ENCODE measurements around the gene PLAGL1. TPM values are rescaled to one million over a fixed set of nuclear protein-coding genes. Genes with fewer than 3 reads are reported as not detected.

The PLAGL1 gene
- total and polyA plus RNA-seq, 4 donors, result 1.3 to 6.3 (median 2.0) TPM

GRCh38 chr6:143964674-143965081 lies 43.4 kb downstream of the PLAGL1 start:
- Histone ChIP-seq H3K4me1 (ENCODE audit: control insufficient read depth in 4 of 4, insufficient read depth in 4 of 4, low read length in 3 of 4) (no peaks in the 10 kb centered on the region), H3K27ac (ENCODE audit: low read depth in 1 of 2, low read length in 2 of 2) (no peak overlapping the region)
- no peak for TF ChIP-seq TAF1 (conservative IDR thresholded peaks at IDR 0.05)
- TF ChIP-seq, protein P1, sequence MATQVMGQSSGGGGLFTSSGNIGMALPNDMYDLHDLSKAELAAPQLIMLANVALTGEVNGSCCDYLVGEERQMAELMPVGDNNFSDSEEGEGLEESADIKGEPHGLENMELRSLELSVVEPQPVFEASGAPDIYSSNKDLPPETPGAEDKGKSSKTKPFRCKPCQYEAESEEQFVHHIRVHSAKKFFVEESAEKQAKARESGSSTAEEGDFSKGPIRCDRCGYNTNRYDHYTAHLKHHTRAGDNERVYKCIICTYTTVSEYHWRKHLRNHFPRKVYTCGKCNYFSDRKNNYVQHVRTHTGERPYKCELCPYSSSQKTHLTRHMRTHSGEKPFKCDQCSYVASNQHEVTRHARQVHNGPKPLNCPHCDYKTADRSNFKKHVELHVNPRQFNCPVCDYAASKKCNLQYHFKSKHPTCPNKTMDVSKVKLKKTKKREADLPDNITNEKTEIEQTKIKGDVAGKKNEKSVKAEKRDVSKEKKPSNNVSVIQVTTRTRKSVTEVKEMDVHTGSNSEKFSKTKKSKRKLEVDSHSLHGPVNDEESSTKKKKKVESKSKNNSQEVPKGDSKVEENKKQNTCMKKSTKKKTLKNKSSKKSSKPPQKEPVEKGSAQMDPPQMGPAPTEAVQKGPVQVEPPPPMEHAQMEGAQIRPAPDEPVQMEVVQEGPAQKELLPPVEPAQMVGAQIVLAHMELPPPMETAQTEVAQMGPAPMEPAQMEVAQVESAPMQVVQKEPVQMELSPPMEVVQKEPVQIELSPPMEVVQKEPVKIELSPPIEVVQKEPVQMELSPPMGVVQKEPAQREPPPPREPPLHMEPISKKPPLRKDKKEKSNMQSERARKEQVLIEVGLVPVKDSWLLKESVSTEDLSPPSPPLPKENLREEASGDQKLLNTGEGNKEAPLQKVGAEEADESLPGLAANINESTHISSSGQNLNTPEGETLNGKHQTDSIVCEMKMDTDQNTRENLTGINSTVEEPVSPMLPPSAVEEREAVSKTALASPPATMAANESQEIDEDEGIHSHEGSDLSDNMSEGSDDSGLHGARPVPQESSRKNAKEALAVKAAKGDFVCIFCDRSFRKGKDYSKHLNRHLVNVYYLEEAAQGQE (IDR thresholded peaks at IDR 0.05), result no peak
- TF ChIP-seq FOXA1 (IDR thresholded peaks at IDR 0.05), result no peak
- TF ChIP-seq YY1 (IDR thresholded peaks at IDR 0.05), result no peak
- no peak for TF ChIP-seq GABPA (IDR thresholded peaks at IDR 0.05 in 1 of 2, conservative IDR thresholded peaks at IDR 0.05 in 1 of 2)
- no peak for TF ChIP-seq JUND (IDR thresholded peaks at IDR 0.05)
- TF ChIP-seq RAD21 (IDR thresholded peaks at IDR 0.05), result no peak
- TF ChIP-seq, protein P2, sequence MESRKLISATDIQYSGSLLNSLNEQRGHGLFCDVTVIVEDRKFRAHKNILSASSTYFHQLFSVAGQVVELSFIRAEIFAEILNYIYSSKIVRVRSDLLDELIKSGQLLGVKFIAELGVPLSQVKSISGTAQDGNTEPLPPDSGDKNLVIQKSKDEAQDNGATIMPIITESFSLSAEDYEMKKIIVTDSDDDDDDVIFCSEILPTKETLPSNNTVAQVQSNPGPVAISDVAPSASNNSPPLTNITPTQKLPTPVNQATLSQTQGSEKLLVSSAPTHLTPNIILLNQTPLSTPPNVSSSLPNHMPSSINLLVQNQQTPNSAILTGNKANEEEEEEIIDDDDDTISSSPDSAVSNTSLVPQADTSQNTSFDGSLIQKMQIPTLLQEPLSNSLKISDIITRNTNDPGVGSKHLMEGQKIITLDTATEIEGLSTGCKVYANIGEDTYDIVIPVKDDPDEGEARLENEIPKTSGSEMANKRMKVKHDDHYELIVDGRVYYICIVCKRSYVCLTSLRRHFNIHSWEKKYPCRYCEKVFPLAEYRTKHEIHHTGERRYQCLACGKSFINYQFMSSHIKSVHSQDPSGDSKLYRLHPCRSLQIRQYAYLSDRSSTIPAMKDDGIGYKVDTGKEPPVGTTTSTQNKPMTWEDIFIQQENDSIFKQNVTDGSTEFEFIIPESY (IDR thresholded peaks at IDR 0.05), result no peak
- no peak for TF ChIP-seq NR2F2 (IDR thresholded peaks at IDR 0.05)
- TF ChIP-seq, protein P3, sequence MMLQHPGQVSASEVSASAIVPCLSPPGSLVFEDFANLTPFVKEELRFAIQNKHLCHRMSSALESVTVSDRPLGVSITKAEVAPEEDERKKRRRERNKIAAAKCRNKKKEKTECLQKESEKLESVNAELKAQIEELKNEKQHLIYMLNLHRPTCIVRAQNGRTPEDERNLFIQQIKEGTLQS (IDR thresholded peaks at IDR 0.05), result no peak
- no peak for TF ChIP-seq EGR1 (IDR thresholded peaks at IDR 0.05; ENCODE audit: low read depth in 2 of 2)
- no peak for TF ChIP-seq HNF4A (conservative IDR thresholded peaks at IDR 0.05)
- no peak for TF ChIP-seq RXRA (IDR thresholded peaks at IDR 0.05)
- no peak for TF ChIP-seq FOXA2 (IDR thresholded peaks at IDR 0.05)
- TF ChIP-seq SP1 (IDR thresholded peaks at IDR 0.05), result no peak

DNA sequence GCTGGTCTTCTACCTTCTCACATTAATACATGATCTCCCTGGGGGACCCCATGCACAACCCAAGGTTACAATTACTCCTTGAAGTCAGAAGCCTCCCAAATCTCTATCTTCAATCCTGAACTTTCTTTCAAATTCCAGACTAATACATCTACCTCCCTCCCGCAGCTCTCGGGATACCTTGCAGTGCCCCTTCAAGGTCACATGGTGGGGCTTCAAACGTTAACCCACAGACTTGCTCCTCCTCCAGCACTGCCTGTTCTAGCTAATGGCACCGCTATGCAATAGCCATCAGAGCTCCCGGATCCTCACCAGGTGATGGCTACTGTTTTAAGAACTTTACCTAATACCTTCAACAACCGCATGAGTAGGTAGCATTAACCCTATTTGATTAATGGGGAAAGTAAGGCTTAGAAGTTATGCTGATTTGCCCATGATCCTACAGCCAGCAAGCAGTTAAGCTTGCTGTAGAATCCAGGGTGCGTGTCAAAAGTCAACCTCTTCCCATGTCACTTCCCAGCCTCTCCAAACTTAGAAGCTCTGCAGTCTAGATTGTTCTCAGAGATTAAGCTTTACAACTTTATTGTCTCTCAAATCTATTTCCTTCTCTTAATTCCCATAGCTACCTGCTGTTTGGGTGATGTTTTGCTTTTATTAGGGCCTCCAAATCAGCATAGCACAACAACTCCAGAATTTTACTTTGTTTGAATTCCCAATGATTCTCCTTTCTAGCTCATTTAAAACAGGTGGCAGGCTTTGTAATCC lies 44.7 kb downstream of the PLAGL1 start:
- no peaks in the 10 kb centered on the region for H3K4me1 ChIP-seq (ENCODE audit: control insufficient read depth in 4 of 4, insufficient read depth in 4 of 4, low read length in 3 of 4)

More at GRCh38 chr6:143964674-143965081, 43.4 kb downstream of the PLAGL1 start:
- no peaks in the 10 kb centered on the region for H3K36me3 ChIP-seq (ENCODE audit: control insufficient read depth in 4 of 4, insufficient read depth in 3 of 4, low read depth in 1 of 4, low read length in 3 of 4)
- WGBS, result 36% methylated on average over 6 of the region's 6 CpGs
- H3K9ac ChIP-seq (ENCODE audit: low read depth in 1 of 2, low read length in 2 of 2), result no peak overlapping the region
- H3K9me3 ChIP-seq (ENCODE audit: control insufficient read depth in 4 of 4, low read length in 3 of 4), result no peaks in the 10 kb centered on the region
- DNase-seq (ENCODE audit: low spot score), result no peak
- peaks cover 0 to 6% (median 0%) of the 10 kb centered on the region in 4 donors for H3K27me3 ChIP-seq (ENCODE audit: control insufficient read depth in 4 of 4, insufficient read depth in 4 of 4, low read length in 3 of 4)
- H3K4me3 ChIP-seq (ENCODE audit: low read depth in 1 of 3, low read length in 3 of 3), result no peak overlapping the region

More for the DNA sequence above, 44.7 kb downstream of the PLAGL1 start:
- H3K9ac ChIP-seq (ENCODE audit: low read depth in 1 of 2, low read length in 2 of 2), result no peak overlapping the region
- 49% methylated on average over 7 of the region's 7 CpGs for WGBS
- H3K36me3 ChIP-seq (ENCODE audit: control insufficient read depth in 4 of 4, insufficient read depth in 3 of 4, low read depth in 1 of 4, low read length in 3 of 4), result no peaks in the 10 kb centered on the region
- no peak for DNase-seq (ENCODE audit: low spot score)
- no peak for TF ChIP-seq EGR1 (IDR thresholded peaks at IDR 0.05; ENCODE audit: low read depth in 2 of 2)
- no peak for TF ChIP-seq YY1 (IDR thresholded peaks at IDR 0.05)
- no peak for TF ChIP-seq HNF4G (IDR thresholded peaks at IDR 0.05)
- TF ChIP-seq, protein P3 (IDR thresholded peaks at IDR 0.05), result no peak
- TF ChIP-seq FOXA2 (IDR thresholded peaks at IDR 0.05), result no peak
- TF ChIP-seq, protein P1 (IDR thresholded peaks at IDR 0.05), result no peak
- no peak for TF ChIP-seq FOXA1 (IDR thresholded peaks at IDR 0.05)
- no peak for TF ChIP-seq NR2F2 (IDR thresholded peaks at IDR 0.05)
- peaks cover 0 to 9% (median 0%) of the 10 kb centered on the region in 4 donors for H3K27me3 ChIP-seq (ENCODE audit: control insufficient read depth in 4 of 4, insufficient read depth in 4 of 4, low read length in 3 of 4)
- H3K27ac ChIP-seq (ENCODE audit: low read depth in 1 of 2, low read length in 2 of 2), result no peak overlapping the region
- no peak overlapping the region for H3K4me3 ChIP-seq (ENCODE audit: low read depth in 1 of 3, low read length in 3 of 3)
- no peaks in the 10 kb centered on the region for H3K9me3 ChIP-seq (ENCODE audit: control insufficient read depth in 4 of 4, low read length in 3 of 4)
